VCaP (cell line): ENCODE measurements around the gene PARVG.

Experiments used
- H3K27ac ChIP-seq: fragments of 450-650 bp; 2 replicates; pipeline ENCODE4 v1.5.1; 2017
- TF ChIP-seq, protein P1 (sequence below): fragments of 450-650 bp; conservative IDR thresholded peaks from 2 replicates; pipeline ENCODE4 v1.5.1; 2017; ENCODE audit warnings: mild to moderate bottlenecking, moderate library complexity

The PARVG gene

DNA sequence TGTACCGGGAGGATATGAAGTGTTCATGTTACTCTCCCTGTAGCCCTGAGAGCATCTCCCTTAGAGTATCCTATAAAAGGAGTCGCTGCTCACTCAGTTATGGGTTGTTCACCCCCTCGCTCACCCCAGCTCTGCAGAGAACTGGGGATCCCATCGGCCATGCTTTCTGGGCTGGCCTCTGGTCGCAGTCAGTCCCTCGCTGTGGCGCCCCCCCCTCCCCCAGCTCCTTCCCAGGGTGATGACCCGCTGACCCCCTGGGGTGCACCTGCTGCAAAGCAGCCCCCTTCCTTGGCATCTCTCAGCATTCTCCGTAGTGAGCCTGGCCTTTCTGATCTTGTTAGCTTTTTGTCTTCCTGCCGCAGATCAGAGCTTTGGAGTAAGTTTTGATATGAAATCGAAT, 10.3 kb upstream of the PARVG start:
- TF ChIP-seq, protein P1, sequence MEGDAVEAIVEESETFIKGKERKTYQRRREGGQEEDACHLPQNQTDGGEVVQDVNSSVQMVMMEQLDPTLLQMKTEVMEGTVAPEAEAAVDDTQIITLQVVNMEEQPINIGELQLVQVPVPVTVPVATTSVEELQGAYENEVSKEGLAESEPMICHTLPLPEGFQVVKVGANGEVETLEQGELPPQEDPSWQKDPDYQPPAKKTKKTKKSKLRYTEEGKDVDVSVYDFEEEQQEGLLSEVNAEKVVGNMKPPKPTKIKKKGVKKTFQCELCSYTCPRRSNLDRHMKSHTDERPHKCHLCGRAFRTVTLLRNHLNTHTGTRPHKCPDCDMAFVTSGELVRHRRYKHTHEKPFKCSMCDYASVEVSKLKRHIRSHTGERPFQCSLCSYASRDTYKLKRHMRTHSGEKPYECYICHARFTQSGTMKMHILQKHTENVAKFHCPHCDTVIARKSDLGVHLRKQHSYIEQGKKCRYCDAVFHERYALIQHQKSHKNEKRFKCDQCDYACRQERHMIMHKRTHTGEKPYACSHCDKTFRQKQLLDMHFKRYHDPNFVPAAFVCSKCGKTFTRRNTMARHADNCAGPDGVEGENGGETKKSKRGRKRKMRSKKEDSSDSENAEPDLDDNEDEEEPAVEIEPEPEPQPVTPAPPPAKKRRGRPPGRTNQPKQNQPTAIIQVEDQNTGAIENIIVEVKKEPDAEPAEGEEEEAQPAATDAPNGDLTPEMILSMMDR = no peak

DNA sequence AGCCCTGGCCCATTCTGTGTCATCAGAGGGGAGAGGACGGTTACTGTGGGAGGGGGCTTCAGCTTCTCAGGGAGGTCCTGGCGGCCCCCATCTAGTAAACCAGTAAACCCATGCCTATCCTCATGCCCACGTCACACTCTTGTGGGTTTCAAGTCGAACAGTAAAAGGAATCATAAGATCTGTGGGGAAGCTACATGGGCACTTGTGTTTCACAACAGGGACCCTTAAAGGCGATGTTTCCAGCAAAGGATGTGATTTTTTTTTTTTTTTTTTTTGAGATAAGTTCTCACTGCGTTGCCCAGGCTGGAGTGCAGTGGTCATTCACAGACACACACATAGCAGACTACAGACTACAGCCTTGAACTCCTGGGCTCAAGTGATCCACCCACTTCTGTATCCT, 9.2 kb upstream of the PARVG start:
- TF ChIP-seq, protein P1 = no peak

More for the DNA sequence above, 10.3 kb upstream of the PARVG start:
- no peak overlapping the region for H3K27ac ChIP-seq

DNA sequence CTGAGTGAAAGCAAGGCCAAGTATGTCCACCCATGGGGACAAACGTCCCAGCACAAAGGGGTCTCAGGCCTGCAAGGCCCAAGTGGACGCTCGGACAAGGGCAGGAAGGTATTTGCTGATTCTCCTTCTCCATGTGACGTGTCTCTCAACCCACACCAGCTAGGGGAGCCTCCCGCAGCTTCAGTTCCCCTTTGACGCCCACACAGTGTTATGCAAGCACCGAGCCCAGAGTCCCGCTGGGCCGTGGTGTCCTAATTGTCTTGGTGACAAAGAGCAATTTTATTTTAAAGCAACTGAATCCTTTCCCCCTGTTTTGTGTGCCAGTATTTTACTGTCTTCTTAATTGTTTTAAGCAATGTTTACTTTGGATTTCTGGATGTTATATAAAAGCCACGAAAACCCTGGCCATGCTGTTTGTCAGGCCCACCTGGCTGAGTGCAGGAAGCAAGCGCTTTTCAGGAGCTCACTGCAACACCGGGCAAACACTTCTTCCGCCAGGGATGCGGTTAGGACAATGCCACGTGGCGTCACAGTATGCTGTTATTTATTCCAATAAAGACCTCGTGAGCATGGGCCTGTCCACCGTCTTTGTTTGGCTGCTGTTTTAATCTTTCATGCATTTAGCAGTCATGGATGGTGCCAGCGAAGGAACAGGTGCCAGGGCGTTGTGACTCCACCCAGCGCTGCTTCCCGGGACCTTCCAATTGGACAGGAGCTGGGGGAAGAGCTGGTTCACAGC, 8.2 kb upstream of the PARVG start:
- TF ChIP-seq, protein P1 = no peak
- H3K27ac ChIP-seq = peak overlapping the region; percentile 34

More for the DNA sequence above, 9.2 kb upstream of the PARVG start:
- H3K27ac ChIP-seq = no peak overlapping the region

DNA sequence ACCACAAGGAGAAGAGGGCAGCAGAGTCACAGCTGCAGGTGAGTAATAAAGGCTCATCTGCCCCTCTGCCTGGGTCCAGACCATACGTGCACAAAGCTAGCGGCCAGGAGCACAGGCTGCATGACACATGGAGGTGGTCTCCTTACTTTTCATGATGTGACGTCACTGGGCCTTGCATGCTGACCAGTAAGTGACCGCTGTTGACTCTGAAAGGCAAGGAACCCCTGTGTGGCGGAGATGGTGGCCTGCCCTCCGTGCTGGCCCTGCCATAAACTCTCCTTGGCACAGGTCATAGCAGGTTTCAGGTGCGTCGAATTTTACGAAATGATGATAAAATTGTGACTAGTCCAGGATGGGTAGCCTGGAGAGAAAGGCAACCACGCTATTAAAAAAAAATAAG, 7.6 kb upstream of the PARVG start:
- H3K27ac ChIP-seq = peak overlapping the region; percentile 34
- TF ChIP-seq, protein P1 = no peak

DNA sequence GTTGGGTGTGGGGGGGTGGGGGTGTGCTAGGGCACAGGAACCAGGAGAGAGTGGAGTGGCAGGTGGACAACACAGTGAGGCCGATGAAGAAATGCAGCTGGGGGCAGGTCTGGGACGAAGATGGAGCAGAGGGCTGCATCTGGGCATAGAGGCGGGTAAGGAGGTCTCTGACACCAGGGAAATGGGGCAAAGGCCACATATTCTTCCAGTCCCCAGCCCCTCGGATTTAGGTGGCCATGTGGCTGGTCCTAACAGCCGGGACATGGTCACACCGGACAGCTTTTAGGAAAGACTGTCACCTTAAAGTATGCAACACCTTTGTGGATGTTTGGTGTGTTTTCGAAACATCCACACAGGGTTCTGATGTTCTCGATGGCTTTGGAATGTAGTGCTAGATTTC, 5.0 kb upstream of the PARVG start:
- TF ChIP-seq, protein P1 = no peak
- no peak overlapping the region for H3K27ac ChIP-seq

DNA sequence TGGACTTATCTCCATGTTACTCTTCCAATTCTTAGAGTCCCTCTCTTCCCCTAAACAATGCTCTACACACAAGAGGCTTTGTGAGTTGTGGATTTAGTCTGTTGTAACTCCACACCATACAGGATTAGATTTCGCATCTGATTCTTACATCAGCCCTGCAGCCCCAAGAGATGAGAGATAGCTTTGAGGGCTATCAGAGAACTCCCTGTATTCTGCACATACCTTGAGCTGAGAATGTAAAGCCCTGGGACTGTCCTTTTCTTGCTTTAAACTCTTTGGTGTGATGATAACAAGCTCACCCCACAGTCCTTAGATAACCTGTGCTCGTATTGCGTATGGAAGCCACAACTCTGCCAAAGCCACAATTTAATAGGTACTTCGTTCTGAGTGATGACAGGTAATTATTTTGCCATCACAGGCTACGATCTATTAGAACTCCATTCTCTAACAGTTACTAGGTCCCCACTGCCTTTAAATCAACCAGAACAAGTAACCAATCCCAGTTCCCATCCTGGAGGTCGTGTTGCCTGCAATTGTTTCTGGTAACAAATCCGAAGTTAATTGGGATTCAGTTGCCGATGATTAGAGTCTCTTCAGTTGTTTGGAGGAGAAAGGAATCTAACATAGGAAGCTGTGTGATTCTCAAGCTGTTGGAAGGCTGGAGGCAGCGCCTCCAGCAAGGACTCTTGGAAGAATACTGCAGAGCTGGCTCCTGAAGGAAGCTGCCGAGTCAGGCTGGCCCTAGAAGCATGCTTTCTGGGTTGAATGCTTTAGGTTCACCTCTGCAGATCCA, 1.3 kb upstream of the PARVG start:
- peak overlapping the region; percentile 31; the same call in 1 of the 2 replicates for H3K27ac ChIP-seq
- TF ChIP-seq, protein P1 = no peak

DNA sequence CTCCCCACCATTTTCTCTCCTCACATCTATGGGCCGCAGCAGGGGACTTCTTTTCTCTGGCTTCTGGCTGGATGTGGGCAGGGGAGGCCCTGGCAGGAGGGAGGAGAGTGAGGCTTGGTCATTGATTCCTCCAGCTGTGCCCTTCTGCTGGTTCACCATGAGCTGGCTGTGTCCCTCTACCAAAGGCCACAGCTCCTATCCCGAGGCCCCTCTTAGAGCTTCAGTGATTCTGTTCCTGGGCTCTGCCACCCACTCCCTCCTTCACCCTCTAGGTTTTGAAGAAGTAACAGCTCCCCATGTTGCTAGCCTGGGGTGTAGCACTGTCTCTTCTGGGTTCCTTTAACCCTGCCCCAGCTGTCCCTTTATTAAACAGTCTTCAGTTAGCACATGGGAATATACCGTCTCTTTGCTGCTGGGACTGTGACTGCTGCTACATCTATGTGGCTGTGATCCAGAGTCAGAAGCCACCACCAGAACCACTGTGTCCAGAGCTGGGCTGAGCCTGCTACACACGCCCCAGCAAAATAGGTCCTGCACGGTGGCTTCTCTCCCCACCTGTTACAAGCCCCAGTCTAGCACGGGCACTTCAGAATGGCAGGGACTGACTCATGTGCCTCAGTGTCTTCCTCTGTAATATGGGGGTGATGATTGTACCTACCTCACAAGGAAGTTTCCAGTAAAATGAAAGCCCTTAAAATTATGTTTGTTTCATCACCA, 578 bp upstream of the PARVG start:
- H3K27ac ChIP-seq = peak overlapping the region; percentile 31; the same call in 1 of the 2 replicates
- TF ChIP-seq, protein P1 = no peak
